Stimulated activated CD4-positive, alpha-beta T cell treated with anti-CD3 and anti-CD28 coated beads, TNF-alpha, amount 100 ng/mL, for 1 hour (primary cell): ENCODE measurements around the gene SLC22A12.

Source experiments
- DNase-seq, 3 donors: peaks; one replicate each; pipeline ENCODE4 v3.0.0-alpha.2; 2020; ENCODE audit warnings: low read depth in 3 of 3, low spot score in 1 of 3

SLC22A12 gene

DNA sequence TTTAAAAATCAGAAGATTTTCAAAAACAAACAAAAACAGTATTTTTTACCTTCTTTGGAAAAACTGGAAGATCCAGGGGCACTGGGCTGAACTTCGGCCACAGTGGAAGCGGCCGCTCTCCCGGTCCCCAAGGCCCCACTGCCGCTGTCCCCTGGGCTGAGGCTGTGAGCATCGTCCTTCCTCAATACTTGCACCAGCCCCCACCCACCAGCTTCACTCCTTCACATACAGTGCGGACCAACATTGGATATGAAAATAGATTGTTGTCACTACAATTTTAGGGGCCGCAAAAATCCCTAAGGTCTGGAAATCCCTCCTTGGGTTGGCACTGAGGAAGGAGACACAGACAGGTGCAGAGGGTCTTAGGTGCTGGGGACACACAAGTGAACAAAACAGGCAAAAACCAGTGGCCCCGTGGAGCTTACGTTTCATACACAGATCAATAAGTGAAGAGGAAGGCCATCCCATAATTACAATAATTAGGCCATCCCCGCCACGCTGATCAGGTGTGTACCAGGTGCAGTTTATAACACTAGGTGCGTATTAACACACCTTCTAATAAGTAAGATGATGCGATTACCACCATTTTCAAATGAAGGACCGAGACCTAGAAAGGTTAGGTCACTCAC, 28.2 kb upstream of the SLC22A12 start:
- DNase-seq: no peak

DNA sequence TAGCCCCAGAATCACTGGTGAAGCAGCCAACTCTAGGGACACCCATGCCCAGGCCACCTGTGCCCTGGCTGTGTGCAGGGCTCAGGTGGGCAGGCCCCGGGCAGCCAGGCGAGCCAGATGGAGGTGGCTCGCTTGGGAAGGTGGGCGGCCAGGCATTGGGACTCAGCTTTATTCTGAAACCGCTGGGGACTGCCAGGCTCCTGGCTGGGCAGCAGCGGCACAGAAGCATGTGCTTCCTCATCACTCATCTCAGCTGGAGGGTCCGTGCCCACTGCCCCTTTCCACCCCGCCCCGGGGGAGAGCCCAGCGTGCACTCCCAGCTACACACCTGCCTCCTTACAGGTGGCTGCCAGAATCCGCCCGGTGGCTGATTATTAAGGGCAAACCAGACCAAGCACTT, 27.1 kb upstream of the SLC22A12 start:
- DNase-seq: no peak

DNA sequence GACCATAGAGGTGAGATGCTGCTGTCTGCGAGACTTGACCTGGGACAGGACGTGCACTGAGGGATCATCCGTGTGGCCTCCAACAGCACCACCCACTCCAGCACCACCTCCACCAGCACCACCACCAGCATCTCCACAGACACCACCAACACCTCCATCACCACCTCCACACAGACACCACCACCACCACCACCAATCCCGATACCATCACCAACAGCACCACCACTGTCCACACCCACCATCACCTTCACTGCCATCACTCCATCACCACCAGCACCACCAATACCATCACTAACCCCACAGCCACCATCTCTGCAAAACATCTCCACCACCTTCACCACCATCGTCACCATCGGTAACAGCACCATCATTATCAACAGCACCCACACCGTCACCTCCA, 26.6 kb upstream of the SLC22A12 start:
- DNase-seq: no peak

DNA sequence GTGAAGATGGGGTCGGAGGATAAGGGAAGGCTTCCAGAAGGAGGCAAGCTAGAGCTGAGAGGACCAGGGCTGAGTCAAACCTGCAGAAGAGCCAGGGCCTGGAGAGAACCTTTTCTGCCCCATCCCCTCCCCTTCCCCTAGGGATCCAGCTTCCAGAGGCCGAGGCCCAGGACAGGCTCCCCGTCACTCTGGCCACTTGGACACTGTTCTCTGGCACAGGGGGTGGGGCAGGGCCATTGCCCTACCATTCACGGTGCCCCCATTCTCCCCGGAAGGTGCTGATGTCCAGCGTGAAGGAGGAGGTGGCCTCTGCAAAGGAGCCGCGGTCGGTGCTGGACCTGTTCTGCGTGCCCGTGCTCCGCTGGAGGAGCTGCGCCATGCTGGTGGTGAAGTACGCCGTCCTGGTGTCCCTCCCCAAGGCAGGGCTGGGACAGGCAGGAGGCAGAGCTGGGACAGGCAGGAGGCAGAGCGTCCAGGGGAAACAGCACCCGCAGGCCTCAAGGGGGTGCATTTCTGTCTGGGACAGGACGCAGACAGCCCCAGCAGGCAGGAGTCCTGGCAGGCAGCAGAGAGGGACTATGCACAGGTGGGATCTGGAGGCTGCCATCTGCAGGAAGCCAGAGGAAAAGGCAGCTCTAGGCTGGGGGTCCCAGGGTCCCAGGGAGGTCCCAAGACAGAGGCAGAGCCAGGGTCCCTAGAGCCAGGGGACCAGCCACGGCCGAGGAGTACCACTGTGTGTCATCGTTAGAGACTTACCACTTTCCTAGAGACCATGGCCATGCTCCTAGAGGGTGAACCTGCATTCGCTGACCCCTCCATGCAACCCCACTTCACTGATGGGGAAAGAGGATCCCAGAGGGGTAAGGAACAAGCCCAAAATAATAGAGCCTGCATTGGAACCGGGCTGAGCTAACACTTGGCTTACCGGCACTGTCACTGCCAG, 25.8 kb upstream of the SLC22A12 start:
- DNase-seq: no peak

DNA sequence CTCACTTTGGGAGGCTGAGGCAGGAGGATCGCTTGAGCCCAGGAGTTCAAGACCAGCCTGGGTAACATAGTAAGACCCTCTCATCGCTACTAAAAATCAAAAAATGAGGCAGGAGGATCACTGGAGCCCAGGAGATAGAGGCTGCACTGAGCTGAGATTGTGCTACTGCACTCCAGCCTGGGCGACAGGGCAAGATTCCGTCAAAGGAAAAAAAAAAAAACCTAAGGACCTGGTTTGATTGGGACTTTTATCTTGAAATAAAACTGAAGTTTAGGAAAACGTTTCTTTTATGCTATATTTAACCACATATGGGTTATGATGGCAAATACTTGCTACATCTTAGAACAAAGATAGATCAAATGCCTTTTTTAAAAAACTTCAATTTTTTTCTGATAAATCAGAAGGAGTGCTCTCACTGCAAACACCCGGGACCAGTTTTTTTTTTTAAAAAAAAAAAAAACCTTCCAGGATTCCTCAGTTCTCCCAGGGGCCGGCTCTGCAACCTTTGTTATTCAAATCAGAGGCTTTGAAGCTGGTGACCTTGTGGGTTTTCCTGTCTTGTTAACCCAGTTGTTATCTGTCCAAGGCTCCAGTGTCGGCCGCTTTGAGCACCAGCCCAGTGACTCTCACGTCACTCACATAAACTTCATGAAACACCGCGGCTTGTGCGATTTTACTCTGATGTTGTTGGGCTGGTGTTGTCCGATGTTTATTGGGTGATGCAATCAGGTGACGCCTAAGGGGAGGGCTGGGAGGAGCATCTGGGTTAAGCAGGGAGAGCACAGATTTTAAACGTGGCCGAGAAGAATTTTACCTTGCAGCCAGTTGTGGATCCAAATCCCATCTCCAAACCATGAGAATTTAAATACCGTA, 24.7 kb upstream of the SLC22A12 start:
- no peak for DNase-seq

DNA sequence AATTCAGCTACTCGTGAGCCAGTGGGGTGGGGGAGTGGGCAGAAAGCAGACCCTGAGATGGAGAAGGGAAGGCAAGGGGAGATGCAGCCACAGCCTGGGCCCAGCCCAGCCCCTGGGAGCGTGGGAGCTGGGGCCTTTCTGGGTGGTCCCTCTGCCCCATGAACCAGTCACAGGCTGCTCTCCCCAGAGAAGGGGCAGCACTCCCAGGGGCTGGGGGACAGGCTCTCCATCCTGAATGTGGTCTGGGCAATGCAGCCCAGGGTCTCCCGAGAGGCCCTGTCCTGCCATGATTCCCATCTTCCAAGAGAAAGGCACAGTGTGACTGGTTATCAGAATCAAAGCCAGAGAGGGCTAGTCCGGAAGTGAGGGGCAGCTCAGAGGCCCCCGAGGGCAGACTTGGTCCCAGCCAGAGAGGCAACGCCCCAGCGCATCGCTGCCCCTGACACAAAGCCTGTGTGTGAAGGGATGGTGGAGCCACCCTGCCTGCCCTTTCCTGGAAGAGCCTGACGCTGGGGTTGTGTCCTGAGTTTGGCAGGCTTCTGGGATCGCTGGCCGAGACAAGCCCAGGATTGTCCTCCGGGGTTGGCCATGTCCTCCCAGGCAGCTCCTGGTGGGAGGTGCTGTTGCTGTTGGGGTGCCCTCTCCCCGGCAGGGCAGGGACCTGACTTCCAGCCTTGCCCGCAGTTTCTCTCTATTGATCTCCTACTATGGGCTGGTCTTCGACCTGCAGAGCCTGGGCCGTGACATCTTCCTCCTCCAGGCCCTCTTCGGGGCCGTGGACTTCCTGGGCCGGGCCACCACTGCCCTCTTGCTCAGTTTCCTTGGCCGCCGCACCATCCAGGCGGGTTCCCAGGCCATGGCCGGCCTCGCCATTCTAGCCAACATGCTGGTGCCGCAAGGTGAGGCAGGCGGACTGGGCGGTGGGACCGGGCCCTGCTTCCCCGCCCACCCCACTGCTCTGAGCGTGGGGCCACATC, 23.8 kb upstream of the SLC22A12 start:
- DNase-seq: no peak

DNA sequence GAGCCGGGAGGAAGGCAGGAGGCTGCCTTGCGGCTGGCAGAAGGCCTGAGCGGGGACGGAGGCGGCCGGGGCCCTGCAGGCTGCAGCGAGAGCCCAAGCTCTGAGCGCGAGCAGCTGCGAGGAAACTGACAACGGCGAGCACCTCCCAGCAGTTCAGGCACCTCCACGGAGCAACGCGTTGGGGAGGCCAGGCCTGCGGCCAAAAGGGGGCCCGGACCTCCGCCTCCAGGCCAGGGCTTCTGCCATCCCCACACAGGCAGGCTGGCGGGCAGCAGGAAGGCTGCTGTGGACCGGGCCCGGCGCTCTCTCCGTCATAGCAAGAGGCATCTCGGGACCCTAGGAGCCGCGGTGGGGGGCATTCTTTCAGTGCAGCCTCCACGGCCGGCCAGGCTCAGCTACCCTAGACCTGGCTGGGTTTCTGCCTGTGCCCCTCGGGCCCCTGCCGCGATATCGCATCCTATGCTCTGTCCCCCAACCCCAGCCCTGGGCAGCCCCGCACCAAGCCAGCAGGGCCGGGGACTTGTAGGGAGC, 22.9 kb upstream of the SLC22A12 start:
- no peak for DNase-seq

DNA sequence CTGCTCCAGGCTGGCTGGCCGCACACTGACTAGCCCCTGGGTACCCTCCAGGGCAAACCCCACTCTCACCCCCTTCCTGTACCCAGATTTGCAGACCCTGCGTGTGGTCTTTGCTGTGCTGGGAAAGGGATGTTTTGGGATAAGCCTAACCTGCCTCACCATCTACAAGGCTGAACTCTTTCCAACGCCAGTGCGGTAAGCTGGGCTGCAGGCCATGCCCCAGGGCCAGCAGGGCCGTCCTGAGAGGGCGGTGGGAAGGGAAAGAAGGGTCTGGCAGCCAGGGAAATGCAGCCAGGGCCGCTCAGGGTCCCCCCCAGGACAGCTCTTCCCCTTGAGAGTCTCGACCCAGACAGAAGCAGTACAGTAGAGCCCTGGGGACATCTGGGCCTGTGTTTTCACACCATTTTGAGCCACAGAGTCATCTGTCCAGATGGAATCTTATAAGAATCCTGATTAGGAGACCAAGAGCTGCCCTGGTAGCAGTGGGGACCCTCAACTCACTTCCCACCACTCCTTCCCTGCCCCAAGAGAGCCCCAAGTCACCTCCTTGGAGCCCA, 22.4 kb upstream of the SLC22A12 start:
- DNase-seq: no peak

DNA sequence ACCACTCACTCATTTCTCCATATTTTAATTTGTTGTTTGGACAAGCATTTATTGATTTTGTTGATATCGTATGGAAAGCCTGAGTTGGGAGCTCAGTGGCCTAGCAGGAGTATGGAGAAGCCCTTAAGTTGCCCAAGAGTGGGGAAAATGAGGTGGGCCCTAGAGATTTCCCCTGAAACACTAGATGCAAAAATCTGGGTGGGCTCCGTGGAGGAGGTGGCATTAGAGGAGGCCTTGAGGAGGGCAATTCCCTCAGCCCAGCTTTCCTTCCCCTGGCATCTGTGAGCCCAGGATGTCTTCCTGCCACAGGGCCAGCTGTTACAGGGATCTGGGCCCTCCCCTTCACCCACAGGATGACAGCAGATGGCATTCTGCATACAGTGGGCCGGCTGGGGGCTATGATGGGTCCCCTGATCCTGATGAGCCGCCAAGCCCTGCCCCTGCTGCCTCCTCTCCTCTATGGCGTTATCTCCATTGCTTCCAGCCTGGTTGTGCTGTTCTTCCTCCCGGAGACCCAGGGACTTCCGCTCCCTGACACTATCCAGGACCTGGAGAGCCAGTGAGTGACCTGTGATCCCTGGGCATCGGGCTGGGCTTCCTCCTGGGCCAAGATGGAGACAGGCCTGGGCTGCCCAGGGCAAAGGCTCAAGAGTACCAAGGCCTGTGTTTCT, 21.6 kb upstream of the SLC22A12 start:
- no peak for DNase-seq

DNA sequence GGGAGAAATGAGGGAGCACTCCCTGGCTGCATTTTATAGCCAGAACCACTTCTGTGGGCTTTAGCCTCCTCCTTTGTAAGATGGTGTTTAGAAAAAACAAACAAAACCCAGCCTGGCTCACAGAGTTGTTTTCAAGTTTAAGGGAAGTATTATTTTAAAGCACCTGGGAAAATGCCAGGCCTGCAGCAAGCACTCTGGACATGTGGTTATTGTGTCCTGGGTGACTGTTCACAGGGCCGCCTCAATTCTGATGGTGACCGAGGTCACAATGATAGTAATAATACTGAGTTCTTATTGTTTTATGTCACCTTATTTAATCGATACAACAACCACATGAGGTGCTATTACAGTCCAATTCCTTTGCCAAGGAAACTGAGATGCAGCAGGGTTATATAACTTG, 20.7 kb upstream of the SLC22A12 start:
- DNase-seq: no peak

DNA sequence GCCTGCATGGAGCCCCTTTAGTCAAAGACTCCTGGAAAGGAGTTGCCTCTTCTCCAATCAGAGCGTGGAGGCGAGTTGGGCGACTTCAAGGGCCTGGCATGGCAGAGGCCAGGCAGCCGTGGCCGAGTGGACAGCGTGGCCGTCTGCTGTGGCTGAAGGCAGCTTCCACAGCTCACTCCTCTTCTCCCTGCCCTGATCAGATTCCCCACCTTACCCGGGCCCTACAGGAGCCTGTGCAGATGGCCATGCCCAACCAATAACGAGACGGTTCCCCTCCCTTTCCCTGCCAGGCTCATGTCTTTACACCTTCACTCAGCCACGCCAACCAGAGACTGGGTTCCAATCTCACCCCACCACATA, 20.0 kb upstream of the SLC22A12 start:
- DNase-seq: no peak

DNA sequence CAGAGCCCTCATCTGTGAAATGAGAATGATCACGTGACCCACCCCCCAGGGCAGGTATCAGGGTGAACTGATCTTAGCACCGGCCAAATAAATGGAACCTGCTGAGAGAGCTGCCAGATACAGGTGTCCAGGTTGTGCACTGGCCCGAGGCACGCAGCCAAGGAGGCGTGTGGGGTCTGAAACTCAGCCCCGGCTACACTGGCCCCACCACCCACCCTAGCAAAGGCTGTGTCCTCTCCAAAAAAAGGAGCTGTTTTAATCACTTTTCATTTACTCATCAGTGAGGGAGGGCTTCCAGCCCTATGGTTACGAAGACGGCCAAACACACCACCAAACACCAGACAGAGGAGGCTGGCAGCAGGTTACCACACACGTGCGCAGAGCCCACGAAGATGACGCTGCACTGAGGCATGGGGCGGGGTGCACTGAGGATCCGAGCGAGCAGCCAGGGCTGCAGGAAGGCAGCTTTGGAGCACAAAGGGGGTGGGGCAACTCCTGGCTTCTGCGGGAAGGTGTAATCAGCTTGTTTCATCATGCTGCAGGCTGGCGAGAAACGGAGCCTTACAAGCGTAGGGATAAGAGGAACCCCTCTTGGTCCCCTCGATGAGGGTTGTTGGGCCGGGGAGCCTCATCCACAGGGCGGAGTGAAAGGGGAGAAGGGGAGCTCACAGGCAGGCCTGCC, 19.5 kb upstream of the SLC22A12 start:
- DNase-seq: no peak

DNA sequence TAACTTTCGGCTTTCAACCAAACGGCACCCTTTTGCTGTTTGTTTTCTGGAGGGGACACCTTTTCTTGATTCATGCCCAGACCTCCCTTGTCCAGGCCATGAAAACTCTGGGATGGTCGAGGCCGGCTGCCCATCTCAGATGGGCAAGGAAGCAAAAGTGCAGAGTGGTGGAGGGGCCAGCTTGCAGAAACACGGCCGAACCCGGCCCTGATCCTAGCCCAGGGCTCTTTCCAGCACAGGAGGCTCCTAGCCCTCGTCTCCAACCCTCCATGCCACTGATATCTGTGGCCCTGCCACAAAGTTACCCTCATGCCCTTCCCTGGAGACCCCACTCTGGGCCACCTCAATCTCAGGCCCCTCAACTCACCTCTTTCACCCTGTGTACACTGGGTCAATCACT, 18.9 kb upstream of the SLC22A12 start:
- no peak for DNase-seq

DNA sequence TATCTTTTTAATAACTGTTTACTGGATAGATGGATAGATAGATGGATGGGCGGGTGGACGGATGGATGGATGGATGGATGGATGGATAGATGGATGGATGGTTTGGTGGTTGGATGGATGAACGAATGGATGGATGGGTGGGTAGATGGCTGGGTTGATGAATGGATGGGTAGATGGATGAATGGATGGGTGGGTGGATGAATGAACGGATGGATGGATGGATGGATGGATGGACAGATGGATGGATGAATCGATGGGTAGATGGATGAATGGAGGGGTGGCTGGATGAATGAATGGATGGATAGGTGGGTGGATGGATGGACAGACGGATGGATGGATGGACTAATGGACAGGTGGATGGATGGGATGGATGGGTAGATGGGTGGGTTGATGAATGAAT, 13.8 kb upstream of the SLC22A12 start:
- no peak for DNase-seq

DNA sequence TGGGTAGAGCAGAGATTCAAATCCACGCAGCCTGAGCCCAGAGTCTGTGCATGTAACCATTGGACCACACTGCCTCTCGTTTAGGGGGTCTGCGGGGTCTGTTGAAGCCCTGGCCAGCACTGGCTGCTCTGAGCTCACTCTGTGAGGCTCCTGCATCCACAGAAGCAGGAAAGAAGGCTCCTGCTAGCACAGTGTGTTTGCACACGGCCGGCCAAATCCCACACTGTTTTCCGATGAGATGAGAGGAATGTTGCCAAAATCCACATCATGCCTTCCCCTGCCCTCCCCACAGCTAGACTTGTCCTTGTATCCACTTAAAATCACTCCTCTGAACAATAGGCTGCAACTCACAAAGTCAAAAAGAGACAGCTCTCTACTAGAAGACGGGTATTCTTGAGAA, 10.6 kb upstream of the SLC22A12 start:
- DNase-seq: no peak

DNA sequence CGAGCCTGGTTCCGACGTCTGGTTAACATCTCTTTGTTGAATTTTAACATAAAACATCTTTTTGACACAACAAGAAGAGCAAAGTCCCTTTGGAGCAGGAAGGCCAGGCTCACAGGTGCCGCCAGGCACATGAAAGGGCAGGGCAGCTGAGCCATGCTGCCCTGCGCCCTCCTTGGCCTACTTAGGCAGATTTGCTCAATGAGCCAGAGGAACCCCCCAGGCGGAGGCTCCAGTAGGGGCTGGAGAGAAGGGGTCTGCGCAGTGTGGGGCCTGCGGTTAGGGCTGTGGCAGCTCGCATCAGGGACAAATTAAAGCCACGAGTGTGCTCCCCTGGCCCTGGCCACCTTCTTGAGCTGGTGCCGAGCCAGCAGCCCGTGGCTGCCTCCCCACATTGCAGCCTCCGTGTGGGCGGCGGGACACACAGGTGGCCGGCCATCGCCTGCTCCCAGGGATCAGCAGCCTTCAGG, 9.9 kb upstream of the SLC22A12 start:
- no peak for DNase-seq

DNA sequence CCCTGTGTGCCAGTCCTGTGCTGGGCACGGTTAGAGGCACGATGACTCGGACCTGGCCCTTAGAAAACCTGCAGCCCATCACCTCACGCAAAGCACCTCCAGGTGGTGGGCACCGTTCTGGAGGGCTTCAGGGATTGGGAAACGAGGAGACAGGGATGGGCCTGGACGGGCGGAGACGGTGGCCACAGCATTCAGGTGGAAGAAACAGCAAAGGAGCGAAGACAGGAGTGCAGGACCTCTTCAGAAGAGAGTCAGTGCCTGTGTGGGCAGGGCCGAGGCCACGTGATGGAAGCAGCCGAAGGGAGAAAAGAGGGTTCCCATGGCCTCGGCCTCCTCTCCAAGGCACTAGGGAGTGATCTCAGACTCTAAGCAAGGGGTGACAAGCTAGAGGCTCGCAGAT, 8.1 kb upstream of the SLC22A12 start:
- DNase-seq: no peak

DNA sequence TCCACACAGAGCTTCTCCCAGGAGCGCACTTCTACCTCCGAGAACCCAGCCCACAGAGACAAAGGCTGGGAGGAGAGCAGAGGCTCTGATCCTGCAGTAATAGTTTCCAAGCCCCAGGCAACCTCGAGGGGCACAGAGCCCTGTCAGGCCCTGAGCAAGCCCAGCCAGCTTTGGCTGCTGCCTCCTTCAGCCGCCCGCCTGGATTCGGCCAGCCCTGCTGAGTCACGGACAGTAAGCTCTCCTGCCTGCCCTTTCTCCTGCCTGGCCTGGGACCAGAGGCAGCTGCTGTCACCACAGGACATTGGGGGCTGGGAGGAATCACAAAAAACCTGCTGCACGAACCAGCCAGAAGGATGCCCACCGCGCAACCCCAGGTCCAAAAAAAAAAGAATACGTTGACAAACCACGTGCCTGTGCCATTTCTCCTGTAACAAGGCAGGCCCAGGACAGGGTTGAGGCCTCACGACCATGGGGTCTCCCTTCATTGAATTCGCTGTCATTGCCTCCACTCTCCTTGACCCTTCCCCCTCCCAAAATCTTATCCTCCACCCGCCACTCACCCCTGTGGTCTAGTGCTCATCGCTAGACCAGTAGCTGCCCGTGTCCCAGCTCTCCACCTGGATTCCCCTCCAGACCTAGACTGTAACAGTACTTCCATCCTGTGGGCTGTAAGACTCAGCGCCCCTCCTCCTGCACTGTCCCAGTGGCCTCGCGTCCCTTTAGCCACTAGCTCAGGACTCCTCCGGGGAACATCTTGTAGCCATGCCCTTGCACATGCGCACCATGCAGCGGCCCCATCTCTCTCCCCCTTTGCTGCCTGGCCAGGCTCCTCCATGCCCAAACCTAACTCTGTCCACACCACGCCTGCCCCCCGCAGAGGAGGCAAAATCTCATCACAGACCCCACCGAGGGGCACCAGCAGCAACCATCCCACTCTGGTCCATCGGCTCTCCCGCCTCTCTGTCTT, 7.4 kb upstream of the SLC22A12 start:
- DNase-seq: no peak
